ENCODE data around the gene RNF4. TPM values are rescaled to one million over a fixed set of nuclear protein-coding genes. Genes with fewer than 3 reads are reported as not detected.
"Not testable (repeated sequence)": the region's sequence is repeated elsewhere in the genome, so short reads cannot be mapped to it uniquely, and the experiment has no call there.

The RNF4 gene
- total RNA-seq, 4 donors from 2014 or later = 10.8 to 57.9 (median 33.9) TPM

GRCh38 chr4:2537011-2537830 is 68.3 kb downstream of the RNF4 start:
- intact Hi-C loops (cut with DNase I; ENCODE audit: low total_unique reads) = no loop called here
- Histone ChIP-seq H3K9me3 (no peaks in the 10 kb centered on the region), H3K27me3 (no peaks in the 10 kb centered on the region), H3K4me1 (no peaks in the 10 kb centered on the region), H3K4me3 (peak overlapping the region; percentile 46 to 68), H3K36me3 (no peaks in the 10 kb centered on the region), H3K27ac (peak overlapping the region; percentile 91 to 95)
- DNase-seq = peak; percentile 29 to 47
- TF ChIP-seq, protein P1, sequence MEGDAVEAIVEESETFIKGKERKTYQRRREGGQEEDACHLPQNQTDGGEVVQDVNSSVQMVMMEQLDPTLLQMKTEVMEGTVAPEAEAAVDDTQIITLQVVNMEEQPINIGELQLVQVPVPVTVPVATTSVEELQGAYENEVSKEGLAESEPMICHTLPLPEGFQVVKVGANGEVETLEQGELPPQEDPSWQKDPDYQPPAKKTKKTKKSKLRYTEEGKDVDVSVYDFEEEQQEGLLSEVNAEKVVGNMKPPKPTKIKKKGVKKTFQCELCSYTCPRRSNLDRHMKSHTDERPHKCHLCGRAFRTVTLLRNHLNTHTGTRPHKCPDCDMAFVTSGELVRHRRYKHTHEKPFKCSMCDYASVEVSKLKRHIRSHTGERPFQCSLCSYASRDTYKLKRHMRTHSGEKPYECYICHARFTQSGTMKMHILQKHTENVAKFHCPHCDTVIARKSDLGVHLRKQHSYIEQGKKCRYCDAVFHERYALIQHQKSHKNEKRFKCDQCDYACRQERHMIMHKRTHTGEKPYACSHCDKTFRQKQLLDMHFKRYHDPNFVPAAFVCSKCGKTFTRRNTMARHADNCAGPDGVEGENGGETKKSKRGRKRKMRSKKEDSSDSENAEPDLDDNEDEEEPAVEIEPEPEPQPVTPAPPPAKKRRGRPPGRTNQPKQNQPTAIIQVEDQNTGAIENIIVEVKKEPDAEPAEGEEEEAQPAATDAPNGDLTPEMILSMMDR (IDR thresholded peaks at IDR 0.05) = no peak
- peak in 1 of 2 donors; percentile 29 for TF ChIP-seq POLR2A (IDR thresholded peaks at IDR 0.05)

DNA sequence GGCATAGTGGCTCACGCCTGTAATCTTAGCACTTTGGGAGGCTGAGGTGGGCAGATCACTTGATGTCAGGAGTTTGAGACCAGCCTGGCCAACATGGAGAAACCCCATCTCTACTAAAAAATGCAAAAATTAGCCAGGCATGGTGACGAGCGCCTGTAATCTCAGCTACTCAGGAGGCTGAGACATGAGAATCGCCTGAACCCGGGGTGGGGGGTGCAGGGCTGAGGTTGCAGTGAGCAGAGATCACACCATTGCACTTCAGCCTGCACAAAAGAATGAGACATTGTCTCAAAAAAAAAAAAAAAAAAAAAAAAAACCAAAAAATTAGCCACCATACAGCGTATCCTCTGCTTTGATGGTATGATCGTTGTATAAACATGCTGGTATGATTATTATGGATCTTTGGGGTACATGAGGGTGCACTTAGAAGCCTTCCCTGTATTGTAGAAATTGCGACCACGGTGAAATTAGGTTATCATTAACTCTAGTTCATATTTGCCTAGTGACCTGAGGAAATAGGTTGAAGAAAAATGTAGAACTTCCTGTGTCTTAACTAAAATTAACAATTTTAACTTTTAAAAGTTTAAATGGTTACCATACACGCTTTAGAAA is 74.8 kb downstream of the RNF4 start:
- H3K4me1 ChIP-seq; DNase-seq; H3K4me3 ChIP-seq; H3K9me3 ChIP-seq; intact Hi-C loops (cut with DNase I; ENCODE audit: low total_unique reads); H3K27me3 ChIP-seq; H3K27ac ChIP-seq; H3K36me3 ChIP-seq: not testable (repeated sequence)

- intact Hi-C loops (cut with DNase I; ENCODE audit: low total_unique reads) = no loop called here
- Histone ChIP-seq H3K4me3 (no peak overlapping the region), H3K36me3 (no peaks in the 10 kb centered on the region), H3K27me3 (no peaks in the 10 kb centered on the region), H3K27ac (no peak overlapping the region), H3K9me3 (no peaks in the 10 kb centered on the region), H3K4me1 (no peaks in the 10 kb centered on the region)
- DNase-seq = no peak
- TF ChIP-seq POLR2A (IDR thresholded peaks at IDR 0.05) = no peak
- TF ChIP-seq, protein P1 (IDR thresholded peaks at IDR 0.05) = no peak
These were observed 76.6 kb downstream of the RNF4 start for GRCh38 chr4:2545321-2546013.

- H3K27ac ChIP-seq = no peak overlapping the region
- H3K4me3 ChIP-seq = no peak overlapping the region
- intact Hi-C loops (cut with DNase I; ENCODE audit: low total_unique reads) = no loop called here
- no peak for DNase-seq
- no peaks in the 10 kb centered on the region for H3K9me3 ChIP-seq
- H3K36me3 ChIP-seq = no peaks in the 10 kb centered on the region
- TF ChIP-seq, protein P1 (IDR thresholded peaks at IDR 0.05) = no peak
- no peak for TF ChIP-seq POLR2A (IDR thresholded peaks at IDR 0.05)
- H3K27me3 ChIP-seq = no peaks in the 10 kb centered on the region
- H3K4me1 ChIP-seq = no peaks in the 10 kb centered on the region
These were observed 77.4 kb downstream of the RNF4 start for GRCh38 chr4:2546286-2546823.

DNA sequence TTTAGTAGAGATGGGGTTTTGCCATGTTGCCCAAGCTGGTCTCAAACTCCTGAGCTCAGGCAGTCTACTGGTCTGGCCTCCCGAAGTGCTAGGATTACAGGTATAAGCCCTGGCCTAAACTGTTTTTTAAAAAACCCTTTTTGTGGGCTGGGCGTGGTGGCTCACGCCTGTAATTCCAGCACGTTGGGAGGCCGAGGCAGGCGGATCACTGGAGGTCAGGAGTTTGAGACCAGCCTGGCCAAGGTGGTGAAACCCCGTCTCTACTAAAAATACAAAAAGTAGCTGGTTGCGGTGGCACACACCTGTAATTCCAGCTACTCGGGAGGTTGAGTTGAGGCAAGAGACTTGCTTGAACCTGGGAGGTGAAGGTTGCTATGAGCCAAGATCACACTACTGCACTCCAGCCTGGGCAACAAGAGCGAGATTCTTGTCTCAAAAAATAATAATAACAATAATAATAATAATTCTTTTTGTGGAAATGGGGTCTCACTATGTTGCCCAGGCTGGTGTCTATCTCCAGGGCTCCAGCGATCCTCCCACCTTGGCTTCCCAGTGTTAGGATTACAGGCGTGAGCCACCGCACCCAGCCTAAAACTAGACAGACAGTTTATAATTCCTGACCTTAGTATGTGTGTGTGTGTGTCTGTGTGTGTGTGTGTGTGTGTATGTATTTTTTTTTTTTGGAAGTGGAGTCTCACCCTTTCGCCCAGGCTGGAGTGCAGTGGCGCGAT is 78.2 kb downstream of the RNF4 start:
- H3K4me1 ChIP-seq; H3K36me3 ChIP-seq; H3K27me3 ChIP-seq; DNase-seq; H3K9me3 ChIP-seq; H3K4me3 ChIP-seq; intact Hi-C loops (cut with DNase I; ENCODE audit: low total_unique reads); H3K27ac ChIP-seq: not testable (repeated sequence)

Data from uterus (tissue), 4 donors.